Fibroblast of lung (primary cell): ENCODE data around the gene CCDC157. TPM values are rescaled to one million over a fixed set of nuclear protein-coding genes. Genes with fewer than 3 reads are reported as not detected.

Experiments
- DNase-seq, 2 donors: peaks; one replicate each; pipeline versions ENCODE4 v3.0.0 to v3.0.0-alpha.2; 2010; ENCODE audit warnings: low read depth in 2 of 2
- H2AFZ ChIP-seq: 2 replicates; pipeline ENCODE4 v1.5.1; 2012; ENCODE audit warnings: low read length, control low read depth, inconsistent platforms
- H3K27ac ChIP-seq: 2 replicates; pipeline ENCODE4 v1.5.1; 2011; ENCODE audit warnings: low read length, control low read depth; ENCODE audit not compliant: insufficient read depth
- H3K27me3 ChIP-seq: 2 replicates; pipeline ENCODE4 v1.5.1; 2011; ENCODE audit warnings: mild to moderate bottlenecking, low read length; ENCODE audit not compliant: control insufficient read depth, insufficient read depth
- H3K36me3 ChIP-seq: 2 replicates; pipeline ENCODE4 v1.5.1; 2011; ENCODE audit warnings: low read length; ENCODE audit not compliant: control insufficient read depth, insufficient read depth
- H3K4me1 ChIP-seq: 2 replicates; pipeline ENCODE4 v1.5.1; 2011; ENCODE audit warnings: low read length; ENCODE audit not compliant: control insufficient read depth, insufficient read depth; ENCODE audit errors: extremely low read depth
- H3K4me2 ChIP-seq: 2 replicates; pipeline ENCODE4 v1.5.1; 2011; ENCODE audit warnings: low read length, control low read depth; ENCODE audit not compliant: insufficient read depth; ENCODE audit errors: extremely low read depth
- H3K4me3 ChIP-seq, 4 experiments: fragments of 200-600 bp in 1 of 4; sonication (generic) in 1 of 4; replicated peaks in 1 of 4; 2 replicates each; pipeline ENCODE4 v1.5.1; 2011 to 2016; ENCODE audit warnings: low read length in 4 of 4, low read depth in 3 of 4, mild to moderate bottlenecking in 3 of 4, control low read depth in 2 of 4, inconsistent platforms in 1 of 4, mixed read lengths in 1 of 4; ENCODE audit not compliant: insufficient read depth in 1 of 4; ENCODE audit errors: control extremely low read depth in 1 of 4
- H3K79me2 ChIP-seq: 2 replicates; pipeline ENCODE4 v1.5.1; 2012; ENCODE audit warnings: mild to moderate bottlenecking, low read length, inconsistent platforms; ENCODE audit not compliant: control insufficient read depth, insufficient read depth
- H3K9ac ChIP-seq: 2 replicates; pipeline ENCODE4 v1.5.1; 2011; ENCODE audit warnings: mild to moderate bottlenecking, low read length, control low read depth; ENCODE audit not compliant: insufficient read depth
- H3K9me3 ChIP-seq: 2 replicates; pipeline ENCODE4 v1.5.1; 2012; ENCODE audit warnings: low read depth, low read length; ENCODE audit not compliant: control insufficient read depth, insufficient read depth
- H4K20me1 ChIP-seq: 2 replicates; pipeline ENCODE4 v1.5.1; 2011; ENCODE audit warnings: low read length; ENCODE audit not compliant: control insufficient read depth, insufficient read depth; ENCODE audit errors: extremely low read depth
- CTCF ChIP-seq, 2 donors: IDR thresholded peaks in 1 of 2; conservative IDR thresholded peaks in 1 of 2; 1 replicate in 1 of 2; 2 replicates in 1 of 2; pipeline ENCODE4 v1.5.1; 2011 to 2012; ENCODE audit warnings: low read length in 2 of 2, control low read depth in 1 of 2, inconsistent platforms in 1 of 2, low read depth in 1 of 2, mild to moderate bottlenecking in 1 of 2
- EZH2 ChIP-seq: IDR thresholded peaks from 2 replicates; pipeline ENCODE4 v1.5.1; 2012; ENCODE audit warnings: low read length, control low read depth, mild to moderate bottlenecking; ENCODE audit errors: missing control alignments
- polyA plus RNA-seq, 2 donors: library from polyadenylated mRNA; depleted of rRNA in 1 of 2; stranded (reverse) in 1 of 2; unstranded in 1 of 2; fragments of >200 nt; gene quantifications; 2 replicates each; pipeline ENCODE4 v1.2.1, GENCODE V29; 2011 to 2012; ENCODE audit warnings: missing spikeins in 1 of 2
- total RNA-seq: library from RNA; depleted of rRNA; stranded (reverse); fragments of >200 nt; gene quantifications from 2 replicates; pipeline ENCODE4 v1.2.1, GENCODE V29; 2014

CCDC157 gene
- total and polyA plus RNA-seq, 2 donors (not counting 1 experiment from before 2014, with no cell fraction given) = 0.77 to 1.5 TPM

- peaks cover 10% of the 10 kb centered on the region for H3K79me2 ChIP-seq
- H3K27me3 ChIP-seq = no peaks in the 10 kb centered on the region
- no peak overlapping the region for H2AFZ ChIP-seq
- no peaks in the 10 kb centered on the region for H3K9me3 ChIP-seq
- peaks cover under 1% of the 10 kb centered on the region for H3K36me3 ChIP-seq
- TF ChIP-seq CTCF (conservative IDR thresholded peaks at IDR 0.05 in 1 of 2, IDR thresholded peaks at IDR 0.05 in 1 of 2; ENCODE audit: low read depth in 1 of 2, low read length in 2 of 2) (no peak), EZH2 (no peak)
- peak overlapping the region; percentile 67 for H3K27ac ChIP-seq
- peaks cover 12% of the 10 kb centered on the region for H3K4me1 ChIP-seq
- no peak for DNase-seq
- peaks cover 2% of the 10 kb centered on the region for H4K20me1 ChIP-seq
- H3K9ac ChIP-seq = peak overlapping the region; percentile 66
- peak overlapping the region; percentile 65 to 79 (median 74) for H3K4me3 ChIP-seq
- peak overlapping the region; percentile 89 for H3K4me2 ChIP-seq
Measured at GRCh38 chr22:30325724-30326254, 31.0 kb upstream of the CCDC157 start.

- H3K4me3 ChIP-seq = peak overlapping the region; percentile 65 to 79 (median 74)
- peaks cover 1% of the 10 kb centered on the region for H3K36me3 ChIP-seq
- H3K4me1 ChIP-seq = peaks cover 12% of the 10 kb centered on the region
- no peaks in the 10 kb centered on the region for H3K9me3 ChIP-seq
- H3K9ac ChIP-seq = peak overlapping the region; percentile 82
- H3K79me2 ChIP-seq = peaks cover 10% of the 10 kb centered on the region
- DNase-seq = no peak
- H4K20me1 ChIP-seq = peaks cover 2% of the 10 kb centered on the region
- no peaks in the 10 kb centered on the region for H3K27me3 ChIP-seq
- peak overlapping the region; percentile 89 for H3K4me2 ChIP-seq
- H2AFZ ChIP-seq = peak overlapping the region; percentile 57
- H3K27ac ChIP-seq = peak overlapping the region; percentile 67
- TF ChIP-seq EZH2 (no peak), CTCF (conservative IDR thresholded peaks at IDR 0.05 in 1 of 2, IDR thresholded peaks at IDR 0.05 in 1 of 2; ENCODE audit: low read depth in 1 of 2, low read length in 2 of 2) (no peak)
Measured at GRCh38 chr22:30326255-30326705, 30.5 kb upstream of the CCDC157 start.

GRCh38 chr22:30326706-30327362 is 30.0 kb upstream of the CCDC157 start, which contains the start of gene TBC1D10A:
Gene TBC1D10A, minus strand, starts transcription at chr22:30326941. Its CDS starts 60 bp downstream, at chr22:30326881.
- peak within 1 kb of the TSS; percentile 74 for H2AFZ ChIP-seq
- H3K4me1 ChIP-seq = peaks cover 12% of the 10 kb centered on the region
- no peaks in the 10 kb centered on the region for H3K9me3 ChIP-seq
- DNase-seq = peak; percentile 80 to 87
- H3K36me3 ChIP-seq = peaks cover 1% of the 10 kb centered on the region
- peak within 1 kb of the TSS; percentile 89 for H3K4me2 ChIP-seq
- peaks cover 10% of the 10 kb centered on the region for H3K79me2 ChIP-seq
- TF ChIP-seq CTCF (conservative IDR thresholded peaks at IDR 0.05 in 1 of 2, IDR thresholded peaks at IDR 0.05 in 1 of 2; ENCODE audit: low read depth in 1 of 2, low read length in 2 of 2) = no peak
- no peak for TF ChIP-seq EZH2
- peak within 1 kb of the TSS; percentile 82 for H3K9ac ChIP-seq
- H3K27me3 ChIP-seq = no peaks in the 10 kb centered on the region
- H4K20me1 ChIP-seq = peaks cover 2% of the 10 kb centered on the region
- H3K4me3 ChIP-seq = peak within 1 kb of the TSS; percentile 65 to 79 (median 74)
- H3K27ac ChIP-seq = peak within 1 kb of the TSS; percentile 67
